HG02623 (cell line): ENCODE results near the gene NIPSNAP3A.

Experiments
- ATAC-seq: cut with Tn5 transposase; IDR thresholded peaks from one replicate; pipeline ENCODE4 v1.9.1; 2021; ENCODE audit warnings: moderate library complexity; ENCODE audit not compliant: unreplicated experiment

Gene NIPSNAP3A

GRCh38 chr9:104774132-104774531, 26.6 kb downstream of the NIPSNAP3A start:
- no peak for ATAC-seq

DNA sequence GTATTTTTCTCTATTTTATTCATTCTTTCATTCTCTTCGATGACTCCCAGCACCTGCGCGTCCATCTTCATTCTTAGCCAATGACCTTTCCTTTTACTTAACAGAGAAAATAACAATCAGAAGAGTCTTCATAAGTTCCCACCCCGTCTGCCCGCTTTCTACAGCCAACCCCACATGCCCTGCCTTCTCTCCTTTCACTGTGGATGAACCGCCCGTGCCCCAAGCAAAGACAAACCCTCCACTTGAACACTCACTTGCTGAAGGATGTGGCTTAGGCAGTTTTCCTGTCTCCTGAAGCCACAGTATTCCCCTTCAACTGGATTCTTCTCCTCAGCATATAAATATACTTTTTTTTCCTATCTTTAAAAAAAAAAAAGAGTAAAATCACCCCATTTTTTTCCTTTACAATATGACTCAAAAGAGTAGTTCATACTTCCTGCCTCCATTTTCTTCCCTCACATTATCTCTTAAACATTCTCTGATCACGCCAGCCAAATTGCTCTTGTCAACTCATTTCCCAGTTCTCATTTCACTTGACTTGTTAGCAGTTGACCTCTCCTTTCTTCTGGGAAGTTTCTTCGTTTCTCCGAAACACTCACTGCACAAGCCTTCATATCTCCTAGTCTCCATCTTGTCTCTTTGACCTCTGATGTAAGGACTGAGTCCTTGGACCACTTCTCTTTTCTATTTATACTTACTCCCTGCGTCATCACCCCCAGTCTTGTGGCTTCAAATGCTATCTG, 27.5 kb downstream of the NIPSNAP3A start:
- ATAC-seq, result peak; percentile 90

DNA sequence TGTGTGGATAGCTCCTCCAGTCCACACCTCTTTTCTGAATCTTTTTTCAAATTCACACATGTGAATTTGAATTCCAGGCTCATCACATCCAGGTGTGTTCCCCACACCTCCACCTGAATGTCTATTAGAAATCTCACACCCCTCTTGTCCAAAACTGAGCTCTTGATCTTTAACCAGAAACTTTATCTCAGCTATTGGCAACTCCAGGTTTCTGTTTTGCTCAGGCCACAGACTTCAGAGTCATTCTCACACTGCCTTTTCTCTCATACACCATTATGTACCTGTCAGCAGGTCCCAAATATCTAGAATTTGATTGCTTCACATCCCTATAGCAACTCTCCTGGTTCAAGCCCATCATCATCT, 28.1 kb downstream of the NIPSNAP3A start:
- peak; percentile 59 for ATAC-seq

- no peak for ATAC-seq
Measured at GRCh38 chr9:104775976-104776375, 28.5 kb downstream of the NIPSNAP3A start.

DNA sequence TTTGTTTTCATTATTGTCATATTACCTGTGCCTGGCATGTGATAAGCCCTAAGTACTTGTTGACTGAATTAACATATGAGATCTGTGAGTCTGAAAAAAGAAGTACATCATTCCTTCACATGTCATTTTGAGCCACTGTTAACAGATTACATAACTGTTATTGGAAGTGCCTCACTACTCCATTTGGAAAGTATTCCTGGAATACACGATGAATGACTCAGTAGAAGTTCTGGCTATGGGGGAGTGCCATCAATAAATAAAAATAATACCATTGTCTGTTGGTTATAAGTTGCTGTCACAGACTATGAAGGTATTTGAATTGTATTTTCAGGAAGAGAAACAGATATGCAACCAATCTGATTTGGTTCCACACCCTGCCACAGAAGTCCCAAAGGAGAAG, 29.3 kb downstream of the NIPSNAP3A start:
- ATAC-seq, result no peak

GRCh38 chr9:104778802-104779201, 31.3 kb downstream of the NIPSNAP3A start:
- ATAC-seq, result no peak

- no peak for ATAC-seq
Measured at GRCh38 chr9:104779334-104779733, 31.9 kb downstream of the NIPSNAP3A start.

DNA sequence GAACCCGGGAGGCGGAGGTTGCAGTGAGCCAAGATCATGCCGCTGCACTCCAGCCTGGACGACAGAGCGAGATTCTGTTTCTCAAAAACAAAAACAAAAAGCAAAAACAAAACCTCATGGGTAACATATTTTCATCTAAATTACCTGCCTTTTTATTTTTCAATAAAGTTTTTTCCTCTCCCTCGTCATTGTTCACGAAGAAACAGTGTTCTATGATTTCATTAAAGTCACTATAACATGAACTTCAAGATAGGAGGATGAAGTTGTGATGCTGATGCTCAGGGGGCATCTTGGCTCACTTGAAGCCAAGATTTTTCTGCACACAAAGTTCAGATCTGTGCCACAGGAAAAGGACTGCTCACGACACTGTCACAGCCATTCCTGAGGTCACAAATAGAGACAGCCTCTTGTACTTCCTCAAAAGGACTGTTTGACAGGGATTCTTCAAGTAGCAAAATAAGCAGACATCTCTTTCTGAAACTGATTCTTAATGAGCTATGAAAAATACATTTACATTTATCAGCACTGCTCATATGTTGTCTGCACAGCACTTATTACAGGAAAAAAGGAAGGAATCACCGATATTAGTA, 32.6 kb downstream of the NIPSNAP3A start:
- ATAC-seq, result no peak

DNA sequence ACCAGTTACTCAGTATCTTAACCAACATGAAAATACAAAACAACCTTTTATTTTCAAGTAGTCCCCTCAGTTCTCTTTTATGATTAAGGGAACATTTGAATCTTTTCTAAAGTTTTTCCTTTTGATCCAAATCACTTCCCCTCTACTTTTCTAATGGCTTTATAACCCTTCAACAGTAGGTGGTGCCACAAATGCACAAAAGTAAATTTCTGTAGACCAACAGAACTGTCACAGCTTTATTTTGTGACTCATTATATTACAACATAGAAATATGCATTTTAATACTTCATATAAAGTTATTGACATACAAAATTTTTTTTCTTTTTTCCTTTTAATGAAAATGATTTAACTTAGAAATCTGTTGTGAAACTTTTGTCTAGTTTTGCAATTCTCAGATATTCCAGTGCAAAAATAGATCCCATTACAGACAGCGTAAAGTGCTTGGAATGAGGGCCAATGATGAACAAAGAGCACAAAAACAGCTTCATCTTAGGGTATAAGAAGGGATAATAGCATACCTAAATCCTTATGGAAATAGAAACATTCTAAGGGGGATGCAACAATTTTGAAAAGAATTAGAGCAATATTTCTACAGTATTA, 33.4 kb downstream of the NIPSNAP3A start:
- no peak for ATAC-seq

GRCh38 chr9:104783588-104783987, 36.1 kb downstream of the NIPSNAP3A start:
- no peak for ATAC-seq

- ATAC-seq, result peak; percentile 87
Measured at GRCh38 chr9:104784098-104784497, 36.6 kb downstream of the NIPSNAP3A start.

GRCh38 chr9:104786293-104786692, 38.8 kb downstream of the NIPSNAP3A start:
- ATAC-seq, result no peak

- ATAC-seq, result no peak
Measured at GRCh38 chr9:104787306-104788015, 40.0 kb downstream of the NIPSNAP3A start.

DNA sequence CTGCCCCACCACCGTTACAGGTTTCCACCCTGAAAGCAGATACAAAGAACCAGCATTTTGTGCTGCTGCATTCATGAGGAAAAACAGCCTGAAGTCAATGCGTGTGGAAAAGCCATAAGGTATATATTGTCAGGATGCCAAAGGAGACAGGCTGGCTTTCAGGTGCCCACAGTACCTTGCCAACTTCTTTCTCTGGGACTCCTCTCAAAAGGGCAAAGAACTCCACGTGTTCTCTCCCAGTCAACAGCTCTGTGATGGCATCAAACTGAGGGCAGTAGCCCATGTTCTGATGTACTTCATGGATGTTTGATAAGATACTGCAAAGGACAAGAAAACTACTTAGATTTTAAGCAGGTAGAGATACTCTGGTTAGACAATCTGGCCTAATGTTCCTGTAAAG, 40.8 kb downstream of the NIPSNAP3A start:
- no peak for ATAC-seq

GRCh38 chr9:104794070-104794469, 46.6 kb downstream of the NIPSNAP3A start:
- ATAC-seq, result no peak

DNA sequence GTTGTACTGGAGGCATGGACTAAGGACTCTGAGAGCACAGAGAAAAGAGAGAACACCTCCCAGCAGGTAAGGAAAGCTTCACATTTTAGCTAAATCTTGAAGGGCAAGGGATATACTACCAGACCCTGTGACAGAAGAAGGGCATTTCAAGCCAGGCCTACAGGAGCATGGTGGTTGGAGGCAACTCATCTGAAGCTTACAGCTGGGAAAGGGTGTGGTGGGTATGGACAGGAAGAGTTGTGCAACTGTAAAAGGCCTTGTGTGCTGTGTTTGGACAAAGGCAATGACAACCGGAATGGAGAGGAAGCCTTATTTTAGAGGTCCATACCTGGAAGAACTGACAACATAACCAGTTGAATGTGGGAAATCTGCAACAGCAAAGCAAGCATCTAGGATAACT, 47.6 kb downstream of the NIPSNAP3A start:
- no peak for ATAC-seq

- no peak for ATAC-seq
Measured at GRCh38 chr9:104795857-104796256, 48.4 kb downstream of the NIPSNAP3A start.

- ATAC-seq, result no peak
Measured at GRCh38 chr9:104798209-104798995, 50.9 kb downstream of the NIPSNAP3A start.

DNA sequence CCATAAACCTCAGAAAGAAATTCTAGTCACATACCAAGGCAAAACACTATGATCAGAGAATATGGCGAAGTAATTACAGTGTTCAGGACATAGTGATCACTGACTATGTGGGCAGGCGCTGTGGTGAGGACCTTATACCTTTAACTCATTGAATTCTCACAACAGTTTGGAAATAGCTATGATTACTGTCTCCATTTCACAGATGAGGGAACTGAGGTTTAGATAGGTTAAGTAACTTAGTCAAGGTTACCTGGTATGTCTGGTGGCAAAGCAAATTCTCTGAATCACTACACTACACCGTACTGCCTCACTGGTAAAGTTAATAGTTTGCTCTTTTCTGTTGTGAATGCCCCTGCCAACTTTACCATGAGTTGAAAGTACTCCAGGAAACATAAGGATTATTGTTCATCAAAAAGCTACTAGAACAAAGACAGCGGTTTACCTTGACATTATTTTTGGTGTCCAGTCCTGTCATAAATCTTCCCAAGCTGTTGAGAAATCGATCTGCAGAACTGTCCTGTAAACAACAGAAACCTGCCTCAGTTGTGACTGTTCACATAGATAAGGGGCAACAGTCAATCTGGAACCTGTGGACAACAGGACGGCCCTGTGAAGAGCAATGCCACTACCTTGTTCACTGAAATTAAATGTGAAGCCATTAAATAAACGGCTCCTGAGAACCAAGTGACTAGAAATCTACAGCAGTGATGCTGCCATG, 52.7 kb downstream of the NIPSNAP3A start:
- no peak for ATAC-seq

- ATAC-seq, result no peak
Measured at GRCh38 chr9:104802110-104802509, 54.6 kb downstream of the NIPSNAP3A start.
